Panc1 (cell line): ENCODE measurements around the gene KNSTRN. TPM values are rescaled to one million over a fixed set of nuclear protein-coding genes. Genes with fewer than 3 reads are reported as not detected.

Experiments used
- ATAC-seq: fragments of 200-7000 bp; cut with Tn5 transposase; 2 replicates; pipeline ENCODE4 v1.9.1; 2020; ENCODE audit warnings: mild to moderate bottlenecking, moderate library complexity
- BruUV-seq: library from RNA; stranded (reverse); fragments of 400-500 nt; replicated peaks from 2 replicates; lab custom pipeline; 2021; lab: Mats Ljungman, UMichigan
- CTCF ChIA-PET: fragments of 300-600 bp; sonication (Branson Sonifier 250); formaldehyde crosslinking; loops from one replicate; lab custom pipeline; 2022; ENCODE audit warnings: antibody characterized with exemption; lab: Charles Lee
- POLR2A ChIA-PET: fragments of 300-600 bp; sonication (Branson Sonifier 250); formaldehyde crosslinking; loops from one replicate; lab custom pipeline; 2022; ENCODE audit warnings: antibody characterized with exemption; lab: Charles Lee
- DNase-seq: peaks from one replicate; pipeline ENCODE4 v3.0.0-alpha.2; 2010; ENCODE audit warnings: low read depth, low spot score
- H3K27ac ChIP-seq: 2 replicates; pipeline ENCODE4 v1.5.1; 2011; ENCODE audit warnings: mild to moderate bottlenecking, low read length, inconsistent platforms
- H3K27me3 ChIP-seq: fragments of 200-500 bp; sonication (Bioruptor generic); 2 replicates; pipeline ENCODE4 v1.6.0; 2014; ENCODE audit warnings: low read length, inconsistent platforms; ENCODE audit not compliant: control insufficient read depth, insufficient read depth
- H3K36me3 ChIP-seq: fragments of 200-500 bp; sonication (Bioruptor generic); 2 replicates; pipeline ENCODE4 v1.5.1; 2014; ENCODE audit warnings: inconsistent platforms, mild to moderate bottlenecking, low read length, moderate library complexity; ENCODE audit not compliant: control insufficient read depth, insufficient read depth
- H3K4me1 ChIP-seq: 2 replicates; pipeline ENCODE4 v1.5.1; 2011; ENCODE audit warnings: inconsistent platforms, mild to moderate bottlenecking, low read length, moderate library complexity; ENCODE audit not compliant: control insufficient read depth, insufficient read depth
- H3K4me3 ChIP-seq, 2 experiments: 2 replicates each; pipeline ENCODE4 v1.5.1; 2011 to 2012; ENCODE audit warnings: low read depth in 2 of 2, low read length in 2 of 2, mild to moderate bottlenecking in 2 of 2, inconsistent platforms in 1 of 2, moderate library complexity in 1 of 2
- H3K9me3 ChIP-seq: fragments of 200-500 bp; sonication (Bioruptor generic); 2 replicates; pipeline ENCODE4 v1.5.1; 2014; ENCODE audit warnings: low read depth, mild to moderate bottlenecking, inconsistent platforms, low read length, moderate library complexity; ENCODE audit not compliant: control insufficient read depth, insufficient read depth
- CTCF ChIP-seq: fragments of 450-650 bp; IDR thresholded peaks from 2 replicates; pipeline ENCODE4 v1.5.1; 2017; ENCODE audit warnings: mild to moderate bottlenecking
- POLR2AphosphoS5 ChIP-seq: IDR thresholded peaks from 2 replicates; pipeline ENCODE4 v1.6.1; 2012; ENCODE audit warnings: mild to moderate bottlenecking, low read depth, low read length, moderate library complexity
- REST ChIP-seq, 2 experiments: IDR thresholded peaks; 2 replicates each; pipeline ENCODE4 v1.6.1; 2011 to 2012; ENCODE audit warnings: low read depth in 2 of 2, control low read depth in 1 of 2, low read length in 1 of 2, mild to moderate bottlenecking in 1 of 2, moderate library complexity in 1 of 2; ENCODE audit not compliant: insufficient read depth in 1 of 2
- SIN3A ChIP-seq: IDR thresholded peaks from 2 replicates; pipeline ENCODE4 v1.6.1; 2012; ENCODE audit warnings: low read depth, mild to moderate bottlenecking, low read length, moderate library complexity, borderline replicate concordance; ENCODE audit not compliant: insufficient read depth
- TCF7L2 ChIP-seq: IDR thresholded peaks from 2 replicates; pipeline ENCODE4 v1.6.1; 2011; ENCODE audit warnings: mild to moderate bottlenecking, low read depth, low read length, inconsistent platforms
- in situ Hi-C: cut with HindIII; loops from 2 replicates; pipeline ENCODE4 v1.10.0; 2016; ENCODE audit warnings: low sequenced_read_pairs, low pct_unique_long_range_greater_than_20kb
- intact Hi-C: fragments of 100-400 bp; cut with micrococcal nuclease; formaldehyde crosslinking; loops from one replicate; pipeline ENCODE4 v1.10.0; 2022; ENCODE audit not compliant: unreplicated experiment
- total RNA-seq: library from RNA; stranded (reverse); gene quantifications from one replicate; pipeline ENCODE4 v1.2.1, GENCODE V29; 2021; ENCODE audit not compliant: unreplicated experiment

KNSTRN gene
- total RNA-seq, 1 experiment from 2014 or later, result 74.6 TPM

DNA sequence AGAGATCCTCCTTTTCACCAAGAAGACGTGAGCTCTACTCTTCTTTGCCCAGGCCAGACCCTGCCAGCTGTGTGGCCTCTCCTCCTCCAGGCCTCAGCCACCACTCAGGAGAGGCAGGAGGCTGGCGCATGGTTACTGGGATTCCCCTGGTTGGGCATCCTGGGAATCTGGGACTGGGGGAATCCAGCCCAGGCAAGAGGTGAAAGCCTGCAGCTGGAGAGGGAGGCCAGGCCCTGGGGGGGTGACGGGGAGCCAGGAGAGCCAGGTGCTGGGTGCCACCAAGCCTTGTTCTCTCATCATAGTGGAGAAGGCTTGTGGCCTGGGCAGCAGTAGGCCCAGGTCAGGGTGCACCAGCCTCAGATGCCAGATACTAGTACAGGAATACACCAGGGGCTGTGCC lies 48.0 kb upstream of the KNSTRN start:
- no peak for DNase-seq

GRCh38 chr15:40334941-40335795 lies 47.4 kb upstream of the KNSTRN start:
- no peaks in the 10 kb centered on the region for H3K9me3 ChIP-seq
- H3K4me3 ChIP-seq, result no peak overlapping the region
- DNase-seq (no peak), ATAC-seq (no peak)
- intact Hi-C loops (no loop called here), in situ Hi-C loops (no loop called here)
- H3K4me1 ChIP-seq, result peaks cover 26% of the 10 kb centered on the region
- H3K27me3 ChIP-seq, result no peaks in the 10 kb centered on the region
- ChIA-PET POLR2A (no interaction called here), CTCF (no interaction called here)
- H3K36me3 ChIP-seq, result no peaks in the 10 kb centered on the region
- TF ChIP-seq REST (IDR thresholded peaks at IDR 0.05; ENCODE audit: insufficient read depth in 1 of 2, low read depth in 2 of 2, low read length in 1 of 2), result no peak
- TF ChIP-seq SIN3A, result no peak
- no peak for TF ChIP-seq POLR2AphosphoS5
- TF ChIP-seq CTCF, result no peak
- no TSS peak for BruUV-seq
- no peak overlapping the region for H3K27ac ChIP-seq

More for the DNA sequence above, 48.0 kb upstream of the KNSTRN start:
- Histone ChIP-seq H3K4me1 (peaks cover 20% of the 10 kb centered on the region), H3K4me3 (no peak overlapping the region), H3K9me3 (no peaks in the 10 kb centered on the region), H3K27me3 (no peaks in the 10 kb centered on the region), H3K27ac (no peak overlapping the region), H3K36me3 (no peaks in the 10 kb centered on the region)
- POLR2A ChIA-PET, result no interaction called here
- TF ChIP-seq SIN3A, result no peak
- no peak for TF ChIP-seq POLR2AphosphoS5
- no peak for TF ChIP-seq TCF7L2
- no peak for TF ChIP-seq REST (IDR thresholded peaks at IDR 0.05; ENCODE audit: insufficient read depth in 1 of 2, low read depth in 2 of 2, low read length in 1 of 2)
- TF ChIP-seq CTCF, result no peak
- in situ Hi-C loops (no loop called here), intact Hi-C loops (no loop called here)
- no TSS peak for BruUV-seq
- ATAC-seq, result no peak
- CTCF ChIA-PET, result no interaction called here
